A549 (cell line): ENCODE data around the gene PGA3.

Experiments used
- CHD2 ChIP-seq: fragments of 150-350 bp; IDR thresholded peaks from 2 replicates; pipeline ENCODE4 v1.6.1; 2014; ENCODE audit warnings: low read length; ENCODE audit not compliant: partially characterized antibody
- EP300 ChIP-seq, 2 experiments: fragments of >200 bp; sonication (Bioruptor Twin); formaldehyde crosslinking; IDR thresholded peaks; 2 replicates in 1 of 2; 3 replicates in 1 of 2; pipeline ENCODE4 v1.6.1; 2016 to 2017
- ESRRA ChIP-seq: fragments of 150-350 bp; IDR thresholded peaks from 2 replicates; pipeline ENCODE4 v1.6.1; 2014; ENCODE audit warnings: mild to moderate bottlenecking, low read length, borderline replicate concordance
- HOXA7 ChIP-seq: fragments of 250-450 bp; sonication (Bioruptor Pico); IDR thresholded peaks from 2 replicates; pipeline ENCODE4 v1.5.0; 2020; ENCODE audit warnings: mild to moderate bottlenecking, moderate library complexity
- HOXB5 ChIP-seq: fragments of 250-450 bp; sonication (Bioruptor Pico); IDR thresholded peaks from 2 replicates; pipeline ENCODE4 v1.5.0; 2020; ENCODE audit warnings: mild to moderate bottlenecking, moderate library complexity
- JUNB ChIP-seq: fragments of >200 bp; sonication (Bioruptor Twin); formaldehyde crosslinking; IDR thresholded peaks from 2 replicates; pipeline ENCODE4 v1.6.1; 2016
- MAZ ChIP-seq: fragments of 150-350 bp; IDR thresholded peaks from 2 replicates; pipeline ENCODE4 v1.6.1; 2014; ENCODE audit warnings: antibody characterized with exemption, low read depth, low read length, borderline replicate concordance
- RAD21 ChIP-seq, 2 experiments: fragments of >200 bp in 1 of 2; sonication (Bioruptor Twin) in 1 of 2; formaldehyde crosslinking in 1 of 2; IDR thresholded peaks in 1 of 2; conservative IDR thresholded peaks in 1 of 2; 2 replicates in 1 of 2; 3 replicates in 1 of 2; pipeline ENCODE4 v1.6.1; 2012 to 2018; ENCODE audit warnings: inconsistent platforms in 1 of 2
- ZFP36 ChIP-seq: fragments of 450-650 bp; IDR thresholded peaks from 2 replicates; pipeline ENCODE4 v1.6.1; 2014; ENCODE audit warnings: borderline replicate concordance; ENCODE audit not compliant: partially characterized antibody
- TF ChIP-seq, protein P1 (sequence below): fragments of >200 bp; sonication (Bioruptor Twin); formaldehyde crosslinking; IDR thresholded peaks from 3 replicates; pipeline ENCODE4 v1.6.1; 2016
- TF ChIP-seq, protein P2 (sequence below): fragments of 450-650 bp; IDR thresholded peaks from 2 replicates; pipeline ENCODE4 v1.6.1; 2014; ENCODE audit warnings: antibody characterized with exemption
- TF ChIP-seq, protein P3 (sequence below): fragments of >200 bp; sonication (Bioruptor Twin); formaldehyde crosslinking; IDR thresholded peaks from 3 replicates; pipeline ENCODE4 v1.5.1; 2016
- TF ChIP-seq, protein P4 (sequence below): IDR thresholded peaks from 2 replicates; pipeline ENCODE4 v1.6.1; 2012; ENCODE audit warnings: low read depth, borderline replicate concordance

DNA sequence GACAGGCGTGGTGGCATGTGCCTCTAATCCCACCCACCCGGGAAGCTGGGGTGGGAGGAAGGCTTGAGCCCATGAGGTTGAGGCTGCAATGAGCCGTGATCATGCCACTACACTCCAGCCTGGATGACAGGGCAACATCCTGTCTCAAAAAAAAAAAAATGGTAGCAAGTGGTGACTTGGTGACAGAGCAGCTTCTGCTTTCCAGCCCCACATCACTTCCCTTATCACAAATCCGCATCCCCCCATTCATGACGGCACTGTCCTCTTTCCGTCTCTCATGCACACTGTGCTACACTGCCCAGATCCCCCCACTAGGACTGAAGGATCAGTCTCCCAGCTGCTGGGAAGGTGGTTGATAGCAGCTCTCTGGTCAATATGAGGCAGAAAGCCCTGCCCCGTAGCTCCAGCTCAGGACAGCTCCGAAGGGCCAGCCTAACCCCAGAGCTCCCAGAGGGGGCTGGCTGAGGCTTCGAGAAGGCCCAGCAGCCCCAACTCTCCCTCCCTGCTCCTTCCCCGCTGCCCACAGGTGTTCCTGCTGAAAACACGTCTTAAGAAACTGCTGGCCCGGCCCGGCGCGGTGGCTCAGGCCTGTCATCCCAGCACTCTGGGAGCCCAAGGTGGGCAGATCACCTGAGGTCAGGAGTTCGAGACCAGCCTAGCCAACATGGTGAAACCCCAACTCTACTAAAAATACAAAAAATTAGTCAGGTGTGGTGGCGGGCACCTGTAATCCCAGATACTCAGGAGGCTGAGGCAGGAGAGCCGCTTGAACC lies 53.6 kb downstream of the PGA3 start:
- TF ChIP-seq, protein P1, sequence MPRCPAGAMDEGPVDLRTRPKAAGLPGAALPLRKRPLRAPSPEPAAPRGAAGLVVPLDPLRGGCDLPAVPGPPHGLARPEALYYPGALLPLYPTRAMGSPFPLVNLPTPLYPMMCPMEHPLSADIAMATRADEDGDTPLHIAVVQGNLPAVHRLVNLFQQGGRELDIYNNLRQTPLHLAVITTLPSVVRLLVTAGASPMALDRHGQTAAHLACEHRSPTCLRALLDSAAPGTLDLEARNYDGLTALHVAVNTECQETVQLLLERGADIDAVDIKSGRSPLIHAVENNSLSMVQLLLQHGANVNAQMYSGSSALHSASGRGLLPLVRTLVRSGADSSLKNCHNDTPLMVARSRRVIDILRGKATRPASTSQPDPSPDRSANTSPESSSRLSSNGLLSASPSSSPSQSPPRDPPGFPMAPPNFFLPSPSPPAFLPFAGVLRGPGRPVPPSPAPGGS: no peak
- no peak for TF ChIP-seq ESRRA
- TF ChIP-seq, protein P2, sequence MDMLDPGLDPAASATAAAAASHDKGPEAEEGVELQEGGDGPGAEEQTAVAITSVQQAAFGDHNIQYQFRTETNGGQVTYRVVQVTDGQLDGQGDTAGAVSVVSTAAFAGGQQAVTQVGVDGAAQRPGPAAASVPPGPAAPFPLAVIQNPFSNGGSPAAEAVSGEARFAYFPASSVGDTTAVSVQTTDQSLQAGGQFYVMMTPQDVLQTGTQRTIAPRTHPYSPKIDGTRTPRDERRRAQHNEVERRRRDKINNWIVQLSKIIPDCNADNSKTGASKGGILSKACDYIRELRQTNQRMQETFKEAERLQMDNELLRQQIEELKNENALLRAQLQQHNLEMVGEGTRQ: no peak
- TF ChIP-seq, protein P3, sequence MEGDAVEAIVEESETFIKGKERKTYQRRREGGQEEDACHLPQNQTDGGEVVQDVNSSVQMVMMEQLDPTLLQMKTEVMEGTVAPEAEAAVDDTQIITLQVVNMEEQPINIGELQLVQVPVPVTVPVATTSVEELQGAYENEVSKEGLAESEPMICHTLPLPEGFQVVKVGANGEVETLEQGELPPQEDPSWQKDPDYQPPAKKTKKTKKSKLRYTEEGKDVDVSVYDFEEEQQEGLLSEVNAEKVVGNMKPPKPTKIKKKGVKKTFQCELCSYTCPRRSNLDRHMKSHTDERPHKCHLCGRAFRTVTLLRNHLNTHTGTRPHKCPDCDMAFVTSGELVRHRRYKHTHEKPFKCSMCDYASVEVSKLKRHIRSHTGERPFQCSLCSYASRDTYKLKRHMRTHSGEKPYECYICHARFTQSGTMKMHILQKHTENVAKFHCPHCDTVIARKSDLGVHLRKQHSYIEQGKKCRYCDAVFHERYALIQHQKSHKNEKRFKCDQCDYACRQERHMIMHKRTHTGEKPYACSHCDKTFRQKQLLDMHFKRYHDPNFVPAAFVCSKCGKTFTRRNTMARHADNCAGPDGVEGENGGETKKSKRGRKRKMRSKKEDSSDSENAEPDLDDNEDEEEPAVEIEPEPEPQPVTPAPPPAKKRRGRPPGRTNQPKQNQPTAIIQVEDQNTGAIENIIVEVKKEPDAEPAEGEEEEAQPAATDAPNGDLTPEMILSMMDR: no peak
- TF ChIP-seq, protein P4, sequence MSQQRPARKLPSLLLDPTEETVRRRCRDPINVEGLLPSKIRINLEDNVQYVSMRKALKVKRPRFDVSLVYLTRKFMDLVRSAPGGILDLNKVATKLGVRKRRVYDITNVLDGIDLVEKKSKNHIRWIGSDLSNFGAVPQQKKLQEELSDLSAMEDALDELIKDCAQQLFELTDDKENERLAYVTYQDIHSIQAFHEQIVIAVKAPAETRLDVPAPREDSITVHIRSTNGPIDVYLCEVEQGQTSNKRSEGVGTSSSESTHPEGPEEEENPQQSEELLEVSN: no peak
- TF ChIP-seq HOXA7 (CRISPR knock-in tag): no peak
- no peak for TF ChIP-seq CHD2
- TF ChIP-seq HOXB5 (CRISPR knock-in tag): no peak
- TF ChIP-seq RAD21 (conservative IDR thresholded peaks at IDR 0.05 in 1 of 2, IDR thresholded peaks at IDR 0.05 in 1 of 2): no peak
- TF ChIP-seq EP300 (IDR thresholded peaks at IDR 0.05): no peak
- TF ChIP-seq ZFP36: no peak
- TF ChIP-seq JUNB: no peak
- no peak for TF ChIP-seq MAZ
